ENCODE measurements around the gene KDM8. TPM values are rescaled to one million over a fixed set of nuclear protein-coding genes. Genes with fewer than 3 reads are reported as not detected.

Gene KDM8
- total RNA-seq, 1 experiment from 2014 or later: 10.9 TPM

- ChIA-PET CTCF (interaction anchor here (0.9 to 2.5 kb wide), 8 partner anchors 25 to 220 kb away, joined by 3 to 14 read pairs (median 4); no protein-coding TSS in a partner anchor), POLR2A (no interaction called here)
- Mint-ChIP-seq H3K9me3 (peaks cover 3% of the 10 kb centered on the region; the same call in 1 of the 2 replicates), H3K4me3 (peak overlapping the region; percentile 54), H3K4me1 (peaks cover 7% of the 10 kb centered on the region), H3K36me3 (no peaks in the 10 kb centered on the region), H3K27me3 (ENCODE audit: low read depth) (no peaks in the 10 kb centered on the region; the same call in 1 of the 2 replicates), H3K27ac (no peak overlapping the region)
- ATAC-seq: peak; percentile 89
- peak; percentile 86 for DNase-seq (ENCODE audit: low spot score)
- TF ChIP-seq FOXP1 (CRISPR knock-in tag; IDR thresholded peaks at IDR 0.05; ENCODE audit: borderline replicate concordance) (no peak), ETV6 (CRISPR knock-in tag; IDR thresholded peaks at IDR 0.05) (0 out of 2 replicates have a peak, but pooled peaks have one; percentile 22), MAX (CRISPR knock-in tag; IDR thresholded peaks at IDR 0.05) (peak; percentile 54; the same call in 1 of the 2 replicates), ZNF121 (CRISPR knock-in tag; IDR thresholded peaks at IDR 0.05) (peak; percentile 96), CTCF (IDR thresholded peaks at IDR 0.05) (peak; percentile 99), TEAD1 (CRISPR knock-in tag; IDR thresholded peaks at IDR 0.05) (0 out of 2 replicates have a peak, but pooled peaks have one; percentile 45), GTF2I (CRISPR knock-in tag; conservative IDR thresholded peaks at IDR 0.05) (0 out of 2 replicates have a peak, but pooled peaks have one; percentile 23), NFYB (CRISPR knock-in tag; conservative IDR thresholded peaks at IDR 0.05; ENCODE audit: low read depth) (no peak), PRDM15 (CRISPR knock-in tag; IDR thresholded peaks at IDR 0.05) (no peak), ELF4 (CRISPR knock-in tag; IDR thresholded peaks at IDR 0.05; ENCODE audit: low read depth) (no peak), ZNF219 (CRISPR knock-in tag; IDR thresholded peaks at IDR 0.05; ENCODE audit: borderline replicate concordance) (no peak), FOXK1 (CRISPR knock-in tag; IDR thresholded peaks at IDR 0.05) (no peak), ATF6 (CRISPR knock-in tag; IDR thresholded peaks at IDR 0.05) (no peak), OVOL2 (CRISPR knock-in tag; IDR thresholded peaks at IDR 0.05; ENCODE audit: borderline replicate concordance) (no peak), ZNF281 (CRISPR knock-in tag; IDR thresholded peaks at IDR 0.05) (no peak), MYBL2 (CRISPR knock-in tag; IDR thresholded peaks at IDR 0.05) (no peak), ATF3 (CRISPR knock-in tag; conservative IDR thresholded peaks at IDR 0.05) (no peak), SMAD3 (CRISPR knock-in tag; IDR thresholded peaks at IDR 0.05; ENCODE audit: borderline replicate concordance) (no peak), USF1 (CRISPR knock-in tag; IDR thresholded peaks at IDR 0.05) (peak; percentile 60), HMGXB4 (CRISPR knock-in tag; IDR thresholded peaks at IDR 0.05) (0 out of 2 replicates have a peak, but pooled peaks have one; percentile 23)
These were observed 48.4 kb upstream of the KDM8 start for GRCh38 chr16:27154705-27155521.
